ENCODE measurements around the gene SMCO2. TPM values are rescaled to one million over a fixed set of nuclear protein-coding genes. Genes with fewer than 3 reads are reported as not detected.

The SMCO2 gene
- total RNA-seq, 6 donors from 2014 or later = 0.27 to 0.34 TPM; not detected in 4

DNA sequence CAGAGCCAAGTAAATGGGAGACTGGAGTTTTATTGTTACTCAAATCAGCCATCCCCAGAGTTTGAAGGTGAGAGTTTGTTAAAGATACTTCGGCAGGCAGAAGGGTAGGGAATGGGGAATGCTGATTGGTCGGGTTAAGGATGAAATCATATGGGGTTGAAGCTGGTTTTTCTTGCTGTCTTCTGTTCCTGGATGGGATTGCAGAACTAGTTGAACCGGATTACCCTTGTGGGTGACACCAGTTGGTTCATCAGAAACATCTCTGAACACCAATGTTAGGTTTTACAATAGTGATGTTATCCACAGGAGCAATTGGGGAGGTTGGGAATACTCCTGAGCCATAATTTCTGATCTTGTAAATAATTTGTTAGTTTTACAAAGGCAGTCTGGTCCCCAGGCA is 18.7 kb upstream of the SMCO2 start:
- no peak overlapping the region for H3K4me3 ChIP-seq
- no peaks in the 10 kb centered on the region for H3K9me3 ChIP-seq
- 85 to 88% methylated on average over 2 to 3 of the region's 3 CpGs for WGBS, 2 donors
- H3K4me1 ChIP-seq = no peaks in the 10 kb centered on the region
- ATAC-seq (ENCODE audit: low FRiP score in 2 of 2) (no peak), DNase-seq (no peak)
- no peaks in the 10 kb centered on the region for H3K27me3 ChIP-seq
- no peak overlapping the region for H3K27ac ChIP-seq
- H3K36me3 ChIP-seq = no peaks in the 10 kb centered on the region
- TF ChIP-seq POLR2AphosphoS5 (IDR thresholded peaks at IDR 0.05) (no peak), POLR2A (IDR thresholded peaks at IDR 0.05) (no peak), EP300 (IDR thresholded peaks at IDR 0.05) (no peak)
- TF ChIP-seq, protein P1, sequence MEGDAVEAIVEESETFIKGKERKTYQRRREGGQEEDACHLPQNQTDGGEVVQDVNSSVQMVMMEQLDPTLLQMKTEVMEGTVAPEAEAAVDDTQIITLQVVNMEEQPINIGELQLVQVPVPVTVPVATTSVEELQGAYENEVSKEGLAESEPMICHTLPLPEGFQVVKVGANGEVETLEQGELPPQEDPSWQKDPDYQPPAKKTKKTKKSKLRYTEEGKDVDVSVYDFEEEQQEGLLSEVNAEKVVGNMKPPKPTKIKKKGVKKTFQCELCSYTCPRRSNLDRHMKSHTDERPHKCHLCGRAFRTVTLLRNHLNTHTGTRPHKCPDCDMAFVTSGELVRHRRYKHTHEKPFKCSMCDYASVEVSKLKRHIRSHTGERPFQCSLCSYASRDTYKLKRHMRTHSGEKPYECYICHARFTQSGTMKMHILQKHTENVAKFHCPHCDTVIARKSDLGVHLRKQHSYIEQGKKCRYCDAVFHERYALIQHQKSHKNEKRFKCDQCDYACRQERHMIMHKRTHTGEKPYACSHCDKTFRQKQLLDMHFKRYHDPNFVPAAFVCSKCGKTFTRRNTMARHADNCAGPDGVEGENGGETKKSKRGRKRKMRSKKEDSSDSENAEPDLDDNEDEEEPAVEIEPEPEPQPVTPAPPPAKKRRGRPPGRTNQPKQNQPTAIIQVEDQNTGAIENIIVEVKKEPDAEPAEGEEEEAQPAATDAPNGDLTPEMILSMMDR (IDR thresholded peaks at IDR 0.05) = no peak

DNA sequence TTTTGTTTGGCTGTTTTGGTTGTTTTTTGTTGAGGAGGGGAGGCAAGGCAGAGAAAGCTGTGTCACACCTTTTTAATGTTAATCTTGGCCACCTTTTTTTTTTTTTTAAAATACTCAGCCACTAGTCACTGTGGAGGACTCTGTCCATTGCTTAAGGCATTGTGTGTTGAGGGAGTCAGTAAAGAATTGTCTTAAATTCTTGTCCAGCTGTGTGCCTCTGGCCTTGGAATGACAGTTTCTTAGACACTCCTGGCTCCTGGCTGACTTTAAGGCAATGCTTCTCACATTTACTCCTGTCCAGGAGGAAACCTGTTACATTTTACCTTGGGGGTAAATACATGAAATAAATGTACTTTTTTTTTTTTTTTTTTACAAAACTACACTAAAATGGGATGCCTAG is 18.1 kb upstream of the SMCO2 start:
- H3K4me1 ChIP-seq = no peaks in the 10 kb centered on the region
- DNase-seq (no peak), ATAC-seq (ENCODE audit: low FRiP score in 2 of 2) (no peak)
- no peaks in the 10 kb centered on the region for H3K27me3 ChIP-seq
- no peak for TF ChIP-seq EP300 (IDR thresholded peaks at IDR 0.05)
- TF ChIP-seq, protein P1 (IDR thresholded peaks at IDR 0.05) = no peak
- no peak for TF ChIP-seq POLR2AphosphoS5 (IDR thresholded peaks at IDR 0.05)
- TF ChIP-seq POLR2A (IDR thresholded peaks at IDR 0.05) = no peak
- no peaks in the 10 kb centered on the region for H3K9me3 ChIP-seq
- no peak overlapping the region for H3K27ac ChIP-seq
- no peak overlapping the region for H3K4me3 ChIP-seq
- no peaks in the 10 kb centered on the region for H3K36me3 ChIP-seq

DNA sequence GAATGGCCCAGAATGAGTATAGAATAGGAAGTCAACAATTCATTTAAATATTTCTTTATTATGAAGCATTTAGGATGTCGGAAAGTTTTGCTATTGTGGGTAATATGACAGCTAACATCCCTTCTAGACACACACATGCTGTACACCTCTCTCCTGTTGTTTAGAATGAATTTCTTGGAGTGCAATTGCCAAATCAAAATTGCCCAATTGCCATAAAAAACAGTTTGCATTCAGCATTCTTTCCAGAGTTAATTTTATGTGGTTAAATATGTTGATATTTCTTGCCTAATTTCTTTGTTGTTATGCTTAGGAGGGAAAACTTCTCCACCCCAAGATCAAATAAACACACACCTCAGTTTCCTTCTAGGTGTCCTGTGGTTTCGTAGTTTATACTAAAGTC is 16.9 kb upstream of the SMCO2 start:
- H3K27ac ChIP-seq = no peak overlapping the region
- ATAC-seq (ENCODE audit: low FRiP score in 2 of 2) (no peak), DNase-seq (no peak)
- no peak for TF ChIP-seq EP300 (IDR thresholded peaks at IDR 0.05)
- TF ChIP-seq, protein P1 (IDR thresholded peaks at IDR 0.05) = no peak
- TF ChIP-seq POLR2A (IDR thresholded peaks at IDR 0.05) = no peak
- TF ChIP-seq POLR2AphosphoS5 (IDR thresholded peaks at IDR 0.05) = no peak
- H3K4me3 ChIP-seq = no peak overlapping the region
- no peaks in the 10 kb centered on the region for H3K9me3 ChIP-seq
- 77 to 81% methylated on average over 2 of the region's 2 CpGs for WGBS, 2 donors
- no peaks in the 10 kb centered on the region for H3K36me3 ChIP-seq
- no peaks in the 10 kb centered on the region for H3K27me3 ChIP-seq
- peaks cover 0 to under 1% (median 0%) of the 10 kb centered on the region in 4 donors for H3K4me1 ChIP-seq

DNA sequence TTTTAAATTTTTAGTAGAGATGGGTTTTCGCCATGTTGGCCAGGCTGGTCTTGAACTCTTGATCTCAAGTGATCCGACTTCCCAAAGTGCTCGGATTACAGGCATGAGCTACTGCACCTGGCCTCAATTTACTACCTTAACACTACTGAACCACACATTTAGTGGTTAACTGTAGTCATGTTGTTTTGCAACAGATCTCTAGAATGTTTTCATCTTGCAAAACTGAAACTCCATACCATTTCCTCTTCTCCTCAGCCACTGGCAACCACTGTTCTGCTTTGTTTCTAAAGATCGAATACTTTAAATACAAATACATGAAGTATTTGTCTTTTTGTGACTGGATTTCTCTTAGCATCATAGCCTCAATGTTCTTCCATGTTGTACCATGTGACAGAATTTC is 15.4 kb upstream of the SMCO2 start:
- ATAC-seq (ENCODE audit: low FRiP score in 2 of 2) = no peak

More for the DNA sequence above, 15.4 kb upstream of the SMCO2 start:
- Histone ChIP-seq H3K27me3 (no peaks in the 10 kb centered on the region), H3K36me3 (no peaks in the 10 kb centered on the region), H3K9me3 (no peaks in the 10 kb centered on the region), H3K4me3 (no peak overlapping the region), H3K27ac (no peak overlapping the region), H3K4me1 (peaks cover 0 to 11% (median 1%) of the 10 kb centered on the region in 4 donors)
- TF ChIP-seq POLR2A (IDR thresholded peaks at IDR 0.05) (no peak), POLR2AphosphoS5 (IDR thresholded peaks at IDR 0.05) (no peak), EP300 (IDR thresholded peaks at IDR 0.05) (no peak)
- TF ChIP-seq, protein P1 (IDR thresholded peaks at IDR 0.05) = no peak
- WGBS, 2 donors = 77 to 85% methylated on average over 4 of the region's 4 CpGs
- DNase-seq = no peak

All from upper lobe of left lung (tissue), 6 donors.